ENCODE data around the gene TTLL9. TPM values are rescaled to one million over a fixed set of nuclear protein-coding genes. Genes with fewer than 3 reads are reported as not detected.

TTLL9 gene
- polyA plus RNA-seq, 3 donors, result 0.21 TPM; not detected in 2

DNA sequence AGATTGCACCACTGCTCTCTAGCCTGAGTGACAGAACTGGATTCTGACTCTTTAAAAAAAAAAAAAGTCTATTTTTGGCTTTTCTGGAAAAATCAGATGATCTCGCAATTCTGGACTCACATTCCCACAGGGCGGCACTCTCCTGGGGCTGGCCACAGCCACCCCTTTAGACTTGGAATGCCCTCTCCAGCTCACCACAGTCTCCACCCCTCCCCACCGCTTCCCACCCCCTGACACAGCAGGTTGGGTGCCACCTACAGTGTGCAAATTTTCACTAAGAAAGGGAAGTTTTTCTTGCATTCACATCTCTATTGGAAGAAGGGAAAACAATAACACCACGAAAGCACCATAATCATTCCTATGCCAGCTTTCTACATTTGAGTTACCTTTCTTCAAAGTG lies 66.0 kb downstream of the TTLL9 start:
- H3K4me1 Mint-ChIP-seq, result no peaks in the 10 kb centered on the region
- intact Hi-C loops (cut with micrococcal nuclease), result no loop called here
- H3K36me3 Mint-ChIP-seq, result peaks cover 0 to 3% of the 10 kb centered on the region in 2 donors
- Histone ChIP-seq H2AFZ (ENCODE audit: insufficient read depth, low read depth, low read length, poor library complexity, severe bottlenecking) (no peak overlapping the region), H3K4me1 (ENCODE audit: control insufficient read depth in 1 of 2, insufficient read depth in 2 of 2, low read length in 2 of 2) (no peaks in the 10 kb centered on the region), H3K9ac (ENCODE audit: insufficient read depth, low read length, poor library complexity, severe bottlenecking) (no peak overlapping the region), H3K36me3 (replicated peaks in 1 of 2; ENCODE audit: control insufficient read depth in 1 of 2, insufficient read depth in 2 of 2, low read length in 2 of 2) (no peaks in the 10 kb centered on the region), H3K79me2 (ENCODE audit: insufficient read depth, low read length) (no peaks in the 10 kb centered on the region), H4K20me1 (ENCODE audit: insufficient read depth, low read length) (no peaks in the 10 kb centered on the region), H3K4me3 (replicated peaks in 1 of 3; ENCODE audit: low read depth in 2 of 3, low read length in 3 of 3) (no peak overlapping the region), H3K27me3 (ENCODE audit: control insufficient read depth in 2 of 2, insufficient read depth in 2 of 2, low read length in 2 of 2) (no peaks in the 10 kb centered on the region), H3K4me2 (replicated peaks; ENCODE audit: extremely low read depth, low read length, poor library complexity, severe bottlenecking) (no peak overlapping the region), H3K27ac (ENCODE audit: low read depth in 1 of 2, low read length in 2 of 2) (no peak overlapping the region), H3K9me3 (replicated peaks in 1 of 2; ENCODE audit: control insufficient read depth in 1 of 2, insufficient read depth in 1 of 2, low read length in 2 of 2) (no peaks in the 10 kb centered on the region)
- no peaks in the 10 kb centered on the region for H3K9me3 Mint-ChIP-seq
- WGBS (ENCODE audit: insufficient coverage), result 80% methylated on average over 1 of the region's 4 CpGs
- TF ChIP-seq, protein P1, sequence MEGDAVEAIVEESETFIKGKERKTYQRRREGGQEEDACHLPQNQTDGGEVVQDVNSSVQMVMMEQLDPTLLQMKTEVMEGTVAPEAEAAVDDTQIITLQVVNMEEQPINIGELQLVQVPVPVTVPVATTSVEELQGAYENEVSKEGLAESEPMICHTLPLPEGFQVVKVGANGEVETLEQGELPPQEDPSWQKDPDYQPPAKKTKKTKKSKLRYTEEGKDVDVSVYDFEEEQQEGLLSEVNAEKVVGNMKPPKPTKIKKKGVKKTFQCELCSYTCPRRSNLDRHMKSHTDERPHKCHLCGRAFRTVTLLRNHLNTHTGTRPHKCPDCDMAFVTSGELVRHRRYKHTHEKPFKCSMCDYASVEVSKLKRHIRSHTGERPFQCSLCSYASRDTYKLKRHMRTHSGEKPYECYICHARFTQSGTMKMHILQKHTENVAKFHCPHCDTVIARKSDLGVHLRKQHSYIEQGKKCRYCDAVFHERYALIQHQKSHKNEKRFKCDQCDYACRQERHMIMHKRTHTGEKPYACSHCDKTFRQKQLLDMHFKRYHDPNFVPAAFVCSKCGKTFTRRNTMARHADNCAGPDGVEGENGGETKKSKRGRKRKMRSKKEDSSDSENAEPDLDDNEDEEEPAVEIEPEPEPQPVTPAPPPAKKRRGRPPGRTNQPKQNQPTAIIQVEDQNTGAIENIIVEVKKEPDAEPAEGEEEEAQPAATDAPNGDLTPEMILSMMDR (IDR thresholded peaks at IDR 0.05), result no peak
- H3K27me3 Mint-ChIP-seq (ENCODE audit: low read depth in 3 of 3), result no peaks in the 10 kb centered on the region
- no peak overlapping the region for H3K4me3 Mint-ChIP-seq
- no peak for DNase-seq
- H3K27ac Mint-ChIP-seq, result no peak overlapping the region

DNA sequence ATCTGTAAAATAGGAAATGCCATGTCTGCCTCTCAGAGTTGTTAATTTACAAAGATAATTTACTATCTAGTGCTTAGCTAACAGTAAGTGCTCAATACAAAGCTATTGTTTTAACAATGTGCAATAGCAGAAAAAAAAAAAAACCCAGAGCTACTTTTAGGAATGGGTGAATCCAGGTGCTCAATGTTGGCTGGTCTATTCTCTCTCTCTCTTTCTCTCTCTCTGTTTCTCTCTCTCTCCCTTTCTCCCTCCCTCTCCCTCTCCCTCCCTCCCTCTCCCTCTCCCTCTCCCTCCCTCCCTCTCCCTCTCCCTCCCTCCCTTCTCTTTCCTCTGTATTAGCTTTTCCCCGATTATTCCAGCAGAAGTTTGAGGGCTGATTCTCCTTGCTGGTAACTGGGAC lies 67.4 kb downstream of the TTLL9 start:
- no peak overlapping the region for H3K27ac Mint-ChIP-seq
- no peaks in the 10 kb centered on the region for H4K20me1 ChIP-seq (ENCODE audit: insufficient read depth, low read length)
- DNase-seq, result no peak
- no peaks in the 10 kb centered on the region for H3K9me3 ChIP-seq (replicated peaks in 1 of 2; ENCODE audit: control insufficient read depth in 1 of 2, insufficient read depth in 1 of 2, low read length in 2 of 2)
- H3K4me1 Mint-ChIP-seq, result no peaks in the 10 kb centered on the region
- H3K27ac ChIP-seq (ENCODE audit: low read depth in 1 of 2, low read length in 2 of 2), result no peak overlapping the region
- no peaks in the 10 kb centered on the region for H3K4me1 ChIP-seq (ENCODE audit: control insufficient read depth in 1 of 2, insufficient read depth in 2 of 2, low read length in 2 of 2)
- no peak overlapping the region for H3K9ac ChIP-seq (ENCODE audit: insufficient read depth, low read length, poor library complexity, severe bottlenecking)
- H3K4me3 ChIP-seq (replicated peaks in 1 of 3; ENCODE audit: low read depth in 2 of 3, low read length in 3 of 3), result no peak overlapping the region
- peaks cover 0 to 7% of the 10 kb centered on the region in 2 donors for H3K36me3 ChIP-seq (replicated peaks in 1 of 2; ENCODE audit: control insufficient read depth in 1 of 2, insufficient read depth in 2 of 2, low read length in 2 of 2)
- intact Hi-C loops (cut with micrococcal nuclease), result no loop called here
- peaks cover 0 to 2% (median 0%) of the 10 kb centered on the region in 3 donors for H3K27me3 Mint-ChIP-seq (ENCODE audit: low read depth in 3 of 3)
- H3K79me2 ChIP-seq (ENCODE audit: insufficient read depth, low read length), result no peaks in the 10 kb centered on the region
- H3K4me3 Mint-ChIP-seq, result no peak overlapping the region
- TF ChIP-seq, protein P1 (IDR thresholded peaks at IDR 0.05), result no peak
- H3K36me3 Mint-ChIP-seq, result peaks cover 10 to 14% of the 10 kb centered on the region in 2 donors
- H3K4me2 ChIP-seq (replicated peaks; ENCODE audit: extremely low read depth, low read length, poor library complexity, severe bottlenecking), result no peak overlapping the region
- H3K27me3 ChIP-seq (ENCODE audit: control insufficient read depth in 2 of 2, insufficient read depth in 2 of 2, low read length in 2 of 2), result no peaks in the 10 kb centered on the region
- peaks cover 0 to 1% (median 0%) of the 10 kb centered on the region in 7 donors for H3K9me3 Mint-ChIP-seq
- H2AFZ ChIP-seq (ENCODE audit: insufficient read depth, low read depth, low read length, poor library complexity, severe bottlenecking), result no peak overlapping the region
- no CpG with 5 or more reads among the region's 1 CpG for WGBS (ENCODE audit: insufficient coverage)

Data from CD14-positive monocyte (primary cell).